Measurements from ENCODE around the gene FMN2. TPM values are rescaled to one million over a fixed set of nuclear protein-coding genes. Genes with fewer than 3 reads are reported as not detected.

FMN2 gene
- total RNA-seq, 2 donors from 2014 or later: 26.9 to 27.2 TPM

GRCh38 chr1:240254006-240254405 is 162.3 kb downstream of the FMN2 start:
- 92% methylated on average over 5 of the region's 5 CpGs; no CpG with 5 or more reads in 1 of the 2 experiments for WGBS, 2 experiments (ENCODE audit: insufficient coverage in 1 of 2, insufficient read length in 1 of 2)
- Mint-ChIP-seq H3K27ac (no peak overlapping the region), H3K27me3 (ENCODE audit: insufficient read depth) (no peaks in the 10 kb centered on the region), H3K9me3 (no peaks in the 10 kb centered on the region), H3K4me1 (peaks cover 1% of the 10 kb centered on the region), H3K36me3 (ENCODE audit: low read depth) (peaks cover 19% of the 10 kb centered on the region), H3K4me3 (no peak overlapping the region)
- Histone ChIP-seq H3K9ac (ENCODE audit: extremely low read depth, low read length, poor library complexity, severe bottlenecking) (no peak overlapping the region), H3K36me3 (ENCODE audit: control insufficient read depth, insufficient read depth, low read length) (peaks cover 42% of the 10 kb centered on the region), H3K4me1 (ENCODE audit: control insufficient read depth, insufficient read depth, low read length) (no peaks in the 10 kb centered on the region), H3K9me3 (ENCODE audit: control insufficient read depth, low read length) (no peaks in the 10 kb centered on the region), H3K27ac (ENCODE audit: low read depth, low read length) (no peak overlapping the region), H3K4me3 (ENCODE audit: low read length) (no peak overlapping the region), H3K27me3 (ENCODE audit: control insufficient read depth, insufficient read depth, low read length, poor library complexity, severe bottlenecking) (no peaks in the 10 kb centered on the region)
- TF ChIP-seq CTCF (conservative IDR thresholded peaks at IDR 0.05): peak; percentile 38
- peak; percentile 53 for DNase-seq

- peak; percentile 52 for TF ChIP-seq CTCF (conservative IDR thresholded peaks at IDR 0.05)
- H3K9ac ChIP-seq (ENCODE audit: extremely low read depth, low read length, poor library complexity, severe bottlenecking): no peak overlapping the region
- no peaks in the 10 kb centered on the region for H3K4me1 ChIP-seq (ENCODE audit: control insufficient read depth, insufficient read depth, low read length)
- Mint-ChIP-seq H3K36me3 (ENCODE audit: low read depth) (peaks cover 27% of the 10 kb centered on the region), H3K4me1 (peaks cover 3% of the 10 kb centered on the region), H3K27me3 (ENCODE audit: insufficient read depth) (no peaks in the 10 kb centered on the region), H3K4me3 (no peak overlapping the region), H3K9me3 (peaks cover 3% of the 10 kb centered on the region), H3K27ac (no peak overlapping the region)
- no peak overlapping the region for H3K27ac ChIP-seq (ENCODE audit: low read depth, low read length)
- no peaks in the 10 kb centered on the region for H3K27me3 ChIP-seq (ENCODE audit: control insufficient read depth, insufficient read depth, low read length, poor library complexity, severe bottlenecking)
- H3K36me3 ChIP-seq (ENCODE audit: control insufficient read depth, insufficient read depth, low read length): peaks cover 45% of the 10 kb centered on the region
- H3K9me3 ChIP-seq (ENCODE audit: control insufficient read depth, low read length): no peaks in the 10 kb centered on the region
- DNase-seq: peak; percentile 49
- H3K4me3 ChIP-seq (ENCODE audit: low read length): no peak overlapping the region
- 94% methylated on average over 7 to 11 of the region's 11 CpGs for WGBS, 2 experiments (ENCODE audit: insufficient coverage in 1 of 2, insufficient read length in 1 of 2)
These were observed 163.2 kb downstream of the FMN2 start for GRCh38 chr1:240254778-240255291.

GRCh38 chr1:240255922-240256321 is 164.2 kb downstream of the FMN2 start:
- peaks cover 37% of the 10 kb centered on the region for H3K36me3 Mint-ChIP-seq (ENCODE audit: low read depth)
- Histone ChIP-seq H3K9ac (ENCODE audit: extremely low read depth, low read length, poor library complexity, severe bottlenecking) (no peak overlapping the region), H3K4me1 (ENCODE audit: control insufficient read depth, insufficient read depth, low read length) (no peaks in the 10 kb centered on the region), H3K9me3 (ENCODE audit: control insufficient read depth, low read length) (no peaks in the 10 kb centered on the region), H3K36me3 (ENCODE audit: control insufficient read depth, insufficient read depth, low read length) (peaks cover 49% of the 10 kb centered on the region), H3K4me3 (ENCODE audit: low read length) (no peak overlapping the region), H3K27me3 (ENCODE audit: control insufficient read depth, insufficient read depth, low read length, poor library complexity, severe bottlenecking) (no peaks in the 10 kb centered on the region), H3K27ac (ENCODE audit: low read depth, low read length) (no peak overlapping the region)
- no peak overlapping the region for H3K27ac Mint-ChIP-seq
- H3K4me1 Mint-ChIP-seq: peaks cover 5% of the 10 kb centered on the region
- H3K4me3 Mint-ChIP-seq: no peak overlapping the region
- no peaks in the 10 kb centered on the region for H3K27me3 Mint-ChIP-seq (ENCODE audit: insufficient read depth)
- no peak for DNase-seq
- H3K9me3 Mint-ChIP-seq: peaks cover 8% of the 10 kb centered on the region
- no peak for TF ChIP-seq CTCF (conservative IDR thresholded peaks at IDR 0.05)
- 94 to 95% methylated on average over 3 of the region's 3 CpGs for WGBS, 2 experiments (ENCODE audit: insufficient coverage in 1 of 2, insufficient read length in 1 of 2)

Data from endodermal cell (in vitro differentiated cells).